GM13977 (cell line): ENCODE data around the gene EFCAB7.

Source experiments
- DNase-seq: peaks from one replicate; pipeline ENCODE4 v3.0.0; 2012; ENCODE audit warnings: low spot score
- CTCF ChIP-seq: IDR thresholded peaks from 2 replicates; pipeline ENCODE4 v1.5.1; 2012; ENCODE audit warnings: mild to moderate bottlenecking, control low read depth; ENCODE audit not compliant: insufficient read depth; ENCODE audit errors: extremely low read depth, missing control alignments
- in situ Hi-C: fragments of 300-500 bp; cut with MboI; formaldehyde crosslinking; loops from one replicate; pipeline ENCODE4 v1.12.0; 2022; ENCODE audit warnings: low sequenced_read_pairs, low pct_unique_long_range_greater_than_20kb, mixed read lengths, inconsistent platforms; ENCODE audit not compliant: unreplicated experiment

Gene EFCAB7

GRCh38 chr1:63612564-63612963, 89.2 kb downstream of the EFCAB7 start:
- DNase-seq: no peak
- TF ChIP-seq CTCF: no peak
- in situ Hi-C loops: loop anchor here (25.0 kb wide), 3 partner anchors 300 to 625 kb away; no protein-coding TSS in a partner anchor

GRCh38 chr1:63612971-63613370, 89.6 kb downstream of the EFCAB7 start:
- in situ Hi-C loops: loop anchor here (25.0 kb wide), 3 partner anchors 299 to 624 kb away; no protein-coding TSS in a partner anchor
- no peak for TF ChIP-seq CTCF
- no peak for DNase-seq

- in situ Hi-C loops: loop anchor here (25.0 kb wide), 3 partner anchors 296 to 621 kb away; no protein-coding TSS in a partner anchor
- TF ChIP-seq CTCF: peak; percentile 74
- peak; percentile 56 for DNase-seq
These were observed 92.6 kb downstream of the EFCAB7 start for GRCh38 chr1:63615768-63616420.

GRCh38 chr1:63617450-63617849, 94.1 kb downstream of the EFCAB7 start:
- DNase-seq: no peak
- no peak for TF ChIP-seq CTCF
- in situ Hi-C loops: loop anchor here (25.0 kb wide), 3 partner anchors 295 to 620 kb away; no protein-coding TSS in a partner anchor

- in situ Hi-C loops: loop anchor here (25.0 kb wide), 3 partner anchors 294 to 619 kb away; no protein-coding TSS in a partner anchor
- DNase-seq: no peak
- TF ChIP-seq CTCF: no peak
These were observed 94.7 kb downstream of the EFCAB7 start for GRCh38 chr1:63618011-63618410.

GRCh38 chr1:63619558-63619957, 96.2 kb downstream of the EFCAB7 start:
- in situ Hi-C loops: loop anchor here (25.0 kb wide), 3 partner anchors 293 to 618 kb away; no protein-coding TSS in a partner anchor
- TF ChIP-seq CTCF: no peak
- no peak for DNase-seq
